ENCODE results near the gene EBF3. TPM values are rescaled to one million over a fixed set of nuclear protein-coding genes. Genes with fewer than 3 reads are reported as not detected.

EBF3 gene
- total RNA-seq, 1 donor from 2014 or later: not detected

GRCh38 chr10:130003787-130004613 is 39.9 kb upstream of the EBF3 start:
- no peak overlapping the region for H3K4me3 ChIP-seq (ENCODE audit: low read depth, low read length)
- no peak for DNase-seq (ENCODE audit: low read depth)
- TF ChIP-seq CTCF (conservative IDR thresholded peaks at IDR 0.05; ENCODE audit: low read depth, low read length): no peak

GRCh38 chr10:130003166-130003565 is 39.1 kb upstream of the EBF3 start:
- TF ChIP-seq CTCF (conservative IDR thresholded peaks at IDR 0.05; ENCODE audit: low read depth, low read length): no peak
- no peak for DNase-seq (ENCODE audit: low read depth)
- H3K4me3 ChIP-seq (ENCODE audit: low read depth, low read length): no peak overlapping the region

GRCh38 chr10:130002606-130003005 is 38.5 kb upstream of the EBF3 start:
- TF ChIP-seq CTCF (conservative IDR thresholded peaks at IDR 0.05; ENCODE audit: low read depth, low read length): no peak
- no peak for DNase-seq (ENCODE audit: low read depth)
- H3K4me3 ChIP-seq (ENCODE audit: low read depth, low read length): no peak overlapping the region

GRCh38 chr10:130000918-130001317 is 36.8 kb upstream of the EBF3 start:
- DNase-seq (ENCODE audit: low read depth): no peak
- H3K4me3 ChIP-seq (ENCODE audit: low read depth, low read length): no peak overlapping the region
- no peak for TF ChIP-seq CTCF (conservative IDR thresholded peaks at IDR 0.05; ENCODE audit: low read depth, low read length)

GRCh38 chr10:129999140-129999539 is 35.1 kb upstream of the EBF3 start:
- no peak overlapping the region for H3K4me3 ChIP-seq (ENCODE audit: low read depth, low read length)
- TF ChIP-seq CTCF (conservative IDR thresholded peaks at IDR 0.05; ENCODE audit: low read depth, low read length): no peak
- DNase-seq (ENCODE audit: low read depth): no peak

- DNase-seq (ENCODE audit: low read depth): no peak
- no peak overlapping the region for H3K4me3 ChIP-seq (ENCODE audit: low read depth, low read length)
- no peak for TF ChIP-seq CTCF (conservative IDR thresholded peaks at IDR 0.05; ENCODE audit: low read depth, low read length)
These were observed 29.5 kb upstream of the EBF3 start for GRCh38 chr10:129993621-129994020.

- DNase-seq (ENCODE audit: low read depth): no peak
- no peak overlapping the region for H3K4me3 ChIP-seq (ENCODE audit: low read depth, low read length)
- no peak for TF ChIP-seq CTCF (conservative IDR thresholded peaks at IDR 0.05; ENCODE audit: low read depth, low read length)
These were observed 28.3 kb upstream of the EBF3 start for GRCh38 chr10:129992356-129992755.

All from epithelial cell of proximal tubule (primary cell).